ENCODE results near the gene ZNF223. TPM values are rescaled to one million over a fixed set of nuclear protein-coding genes. Genes with fewer than 3 reads are reported as not detected.

The ZNF223 gene
- total RNA-seq, 1 donor from 2014 or later: 5.3 TPM

- TF ChIP-seq, protein P1, sequence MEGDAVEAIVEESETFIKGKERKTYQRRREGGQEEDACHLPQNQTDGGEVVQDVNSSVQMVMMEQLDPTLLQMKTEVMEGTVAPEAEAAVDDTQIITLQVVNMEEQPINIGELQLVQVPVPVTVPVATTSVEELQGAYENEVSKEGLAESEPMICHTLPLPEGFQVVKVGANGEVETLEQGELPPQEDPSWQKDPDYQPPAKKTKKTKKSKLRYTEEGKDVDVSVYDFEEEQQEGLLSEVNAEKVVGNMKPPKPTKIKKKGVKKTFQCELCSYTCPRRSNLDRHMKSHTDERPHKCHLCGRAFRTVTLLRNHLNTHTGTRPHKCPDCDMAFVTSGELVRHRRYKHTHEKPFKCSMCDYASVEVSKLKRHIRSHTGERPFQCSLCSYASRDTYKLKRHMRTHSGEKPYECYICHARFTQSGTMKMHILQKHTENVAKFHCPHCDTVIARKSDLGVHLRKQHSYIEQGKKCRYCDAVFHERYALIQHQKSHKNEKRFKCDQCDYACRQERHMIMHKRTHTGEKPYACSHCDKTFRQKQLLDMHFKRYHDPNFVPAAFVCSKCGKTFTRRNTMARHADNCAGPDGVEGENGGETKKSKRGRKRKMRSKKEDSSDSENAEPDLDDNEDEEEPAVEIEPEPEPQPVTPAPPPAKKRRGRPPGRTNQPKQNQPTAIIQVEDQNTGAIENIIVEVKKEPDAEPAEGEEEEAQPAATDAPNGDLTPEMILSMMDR (IDR thresholded peaks at IDR 0.05): no peak
- Mint-ChIP-seq H3K4me3 (ENCODE audit: unreplicated experiment) (no peak overlapping the region), H3K27ac (ENCODE audit: unreplicated experiment) (no peak overlapping the region), H3K4me1 (ENCODE audit: unreplicated experiment) (peaks cover 18% of the 10 kb centered on the region), H3K27me3 (ENCODE audit: unreplicated experiment) (no peaks in the 10 kb centered on the region), H3K9me3 (ENCODE audit: unreplicated experiment) (peaks cover 34% of the 10 kb centered on the region), H3K36me3 (ENCODE audit: unreplicated experiment) (peaks cover 51% of the 10 kb centered on the region)
- DNase-seq (ENCODE audit: extremely low spot score, unreplicated experiment): no peak
Measured at GRCh38 chr19:44005973-44006372, 45.9 kb upstream of the ZNF223 start.

- Mint-ChIP-seq H3K27me3 (ENCODE audit: unreplicated experiment) (no peaks in the 10 kb centered on the region), H3K27ac (ENCODE audit: unreplicated experiment) (no peak overlapping the region), H3K36me3 (ENCODE audit: unreplicated experiment) (peaks cover 62% of the 10 kb centered on the region), H3K4me1 (ENCODE audit: unreplicated experiment) (peaks cover 11% of the 10 kb centered on the region), H3K4me3 (ENCODE audit: unreplicated experiment) (no peak overlapping the region), H3K9me3 (ENCODE audit: unreplicated experiment) (peaks cover 45% of the 10 kb centered on the region)
- no peak for DNase-seq (ENCODE audit: extremely low spot score, unreplicated experiment)
- TF ChIP-seq, protein P1 (IDR thresholded peaks at IDR 0.05): no peak
Measured at GRCh38 chr19:44007473-44007872, 44.4 kb upstream of the ZNF223 start.

- H3K9me3 Mint-ChIP-seq (ENCODE audit: unreplicated experiment): peaks cover 70% of the 10 kb centered on the region
- H3K27ac Mint-ChIP-seq (ENCODE audit: unreplicated experiment): no peak overlapping the region
- H3K36me3 Mint-ChIP-seq (ENCODE audit: unreplicated experiment): peaks cover 69% of the 10 kb centered on the region
- H3K4me3 Mint-ChIP-seq (ENCODE audit: unreplicated experiment): no peak overlapping the region
- no peaks in the 10 kb centered on the region for H3K27me3 Mint-ChIP-seq (ENCODE audit: unreplicated experiment)
- DNase-seq (ENCODE audit: extremely low spot score, unreplicated experiment): no peak
- no peaks in the 10 kb centered on the region for H3K4me1 Mint-ChIP-seq (ENCODE audit: unreplicated experiment)
- TF ChIP-seq, protein P1 (IDR thresholded peaks at IDR 0.05): no peak
Measured at GRCh38 chr19:44010468-44010867, 41.4 kb upstream of the ZNF223 start.

DNA sequence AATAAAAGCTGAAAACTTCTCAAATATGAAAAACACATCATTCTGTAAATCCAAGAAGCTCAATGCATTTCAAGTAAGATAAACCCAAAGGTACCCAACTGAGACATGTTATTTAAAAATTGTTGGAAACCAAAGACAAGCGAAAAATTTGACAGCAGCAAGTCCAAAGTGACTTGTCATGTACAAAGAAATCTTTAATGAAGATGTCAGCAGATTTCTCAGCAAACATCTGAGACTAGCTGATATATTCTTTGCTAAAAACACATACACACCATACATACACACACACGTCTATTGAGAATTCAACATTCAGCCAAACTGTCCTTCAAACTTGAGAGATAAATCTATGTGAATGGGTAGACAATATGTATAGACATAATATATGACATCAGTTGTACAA is 32.3 kb upstream of the ZNF223 start:
- Mint-ChIP-seq H3K36me3 (ENCODE audit: unreplicated experiment) (no peaks in the 10 kb centered on the region), H3K4me1 (ENCODE audit: unreplicated experiment) (no peaks in the 10 kb centered on the region), H3K27me3 (ENCODE audit: unreplicated experiment) (peaks cover 25% of the 10 kb centered on the region), H3K9me3 (ENCODE audit: unreplicated experiment) (peaks cover 45% of the 10 kb centered on the region), H3K4me3 (ENCODE audit: unreplicated experiment) (no peak overlapping the region), H3K27ac (ENCODE audit: unreplicated experiment) (no peak overlapping the region)
- DNase-seq (ENCODE audit: extremely low spot score, unreplicated experiment): no peak
- TF ChIP-seq, protein P1 (IDR thresholded peaks at IDR 0.05): no peak

DNA sequence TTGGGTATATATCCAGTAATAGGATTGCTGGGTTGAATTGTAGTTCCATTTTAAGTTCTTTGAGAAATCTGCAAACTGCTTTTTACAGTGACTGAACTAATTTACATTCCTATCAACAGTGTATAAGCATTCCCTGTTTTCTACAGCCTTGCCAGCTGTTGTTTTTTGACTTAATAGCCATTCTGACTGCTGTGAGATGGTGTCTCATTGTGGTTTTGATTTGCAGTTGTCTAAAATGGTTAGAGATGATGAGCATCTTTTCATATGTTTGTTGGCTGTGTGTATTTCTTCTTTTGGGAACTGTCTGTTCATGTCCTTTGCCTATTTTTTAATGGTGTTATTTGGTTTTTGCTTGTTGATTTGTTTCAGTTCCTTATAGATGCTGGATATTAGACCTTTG is 30.6 kb upstream of the ZNF223 start:
- peaks cover 34% of the 10 kb centered on the region for H3K9me3 Mint-ChIP-seq (ENCODE audit: unreplicated experiment)
- TF ChIP-seq, protein P1 (IDR thresholded peaks at IDR 0.05): no peak
- no peak overlapping the region for H3K4me3 Mint-ChIP-seq (ENCODE audit: unreplicated experiment)
- no peak overlapping the region for H3K27ac Mint-ChIP-seq (ENCODE audit: unreplicated experiment)
- peaks cover 8% of the 10 kb centered on the region for H3K36me3 Mint-ChIP-seq (ENCODE audit: unreplicated experiment)
- peaks cover 25% of the 10 kb centered on the region for H3K27me3 Mint-ChIP-seq (ENCODE audit: unreplicated experiment)
- no peak for DNase-seq (ENCODE audit: extremely low spot score, unreplicated experiment)
- H3K4me1 Mint-ChIP-seq (ENCODE audit: unreplicated experiment): peaks cover 16% of the 10 kb centered on the region

Measured in osteocyte (in vitro differentiated cells).